HG02588 (cell line): ENCODE data around the gene TNS4.
A peak's percentile ranks its signal among the peaks of the same experiment; 100 is the strongest.
"Not testable (repeated sequence)": the region's sequence is repeated elsewhere in the genome, so short reads cannot be mapped to it uniquely, and the experiment has no call there.

ENCODE experiments used
- ATAC-seq: cut with Tn5 transposase; IDR thresholded peaks from one replicate; pipeline ENCODE4 v1.9.1; 2021; ENCODE audit warnings: mild to moderate bottlenecking, moderate library complexity; ENCODE audit not compliant: unreplicated experiment

Gene TNS4

GRCh38 chr17:40501499-40501911 lies at the start of gene TNS4:
TNS4 (minus strand) TSS chr17:40501623; CDS start chr17:40496425, 5,198 bp downstream.
- ATAC-seq, result no peak

- no peak for ATAC-seq
These were observed 49.2 kb upstream of the TNS4 start for GRCh38 chr17:40550608-40551007.

GRCh38 chr17:40548982-40549685 lies 47.7 kb upstream of the TNS4 start:
- no peak for ATAC-seq

GRCh38 chr17:40548491-40548981 lies 47.1 kb upstream of the TNS4 start:
- ATAC-seq, result no peak

GRCh38 chr17:40547785-40548478 lies 46.5 kb upstream of the TNS4 start:
- no peak for ATAC-seq

- ATAC-seq, result no peak
These were observed 45.8 kb upstream of the TNS4 start for GRCh38 chr17:40547079-40547784.

GRCh38 chr17:40546497-40546896 lies 45.1 kb upstream of the TNS4 start:
- not testable (repeated sequence) for ATAC-seq

- no peak for ATAC-seq
These were observed 44.2 kb upstream of the TNS4 start for GRCh38 chr17:40545660-40546059.

- peak; percentile 62 for ATAC-seq
These were observed 41.4 kb upstream of the TNS4 start for GRCh38 chr17:40542558-40543411.

GRCh38 chr17:40541873-40542557 lies 40.6 kb upstream of the TNS4 start:
- no peak for ATAC-seq

GRCh38 chr17:40541060-40541872 lies 39.8 kb upstream of the TNS4 start:
- no peak for ATAC-seq

- ATAC-seq, result no peak
These were observed 39.0 kb upstream of the TNS4 start for GRCh38 chr17:40540448-40540847.

- ATAC-seq, result no peak
These were observed 38.4 kb upstream of the TNS4 start for GRCh38 chr17:40539711-40540411.

- no peak for ATAC-seq
These were observed 37.7 kb upstream of the TNS4 start for GRCh38 chr17:40538936-40539705.

GRCh38 chr17:40538019-40538935 lies 36.9 kb upstream of the TNS4 start:
- no peak for ATAC-seq

GRCh38 chr17:40536295-40537171 lies 35.1 kb upstream of the TNS4 start:
- no peak for ATAC-seq
